Eye (tissue), 1 donor: ENCODE results near the gene EFCAB5.
A peak's percentile ranks its signal among the peaks of the same experiment; 100 is the strongest.
"Not testable (repeated sequence)": the region's sequence is repeated elsewhere in the genome, so short reads cannot be mapped to it uniquely, and the experiment has no call there.

Experiments used
- DNase-seq: peaks from one replicate; pipeline ENCODE4 v3.0.0-alpha.2; 2015

The EFCAB5 gene

GRCh38 chr17:29941334-29941733 lies at the start of gene EFCAB5:
Gene EFCAB5, plus strand, starts transcription at chr17:29941634. Its CDS starts 163 bp downstream, at chr17:29941797.
- no peak for DNase-seq

DNA sequence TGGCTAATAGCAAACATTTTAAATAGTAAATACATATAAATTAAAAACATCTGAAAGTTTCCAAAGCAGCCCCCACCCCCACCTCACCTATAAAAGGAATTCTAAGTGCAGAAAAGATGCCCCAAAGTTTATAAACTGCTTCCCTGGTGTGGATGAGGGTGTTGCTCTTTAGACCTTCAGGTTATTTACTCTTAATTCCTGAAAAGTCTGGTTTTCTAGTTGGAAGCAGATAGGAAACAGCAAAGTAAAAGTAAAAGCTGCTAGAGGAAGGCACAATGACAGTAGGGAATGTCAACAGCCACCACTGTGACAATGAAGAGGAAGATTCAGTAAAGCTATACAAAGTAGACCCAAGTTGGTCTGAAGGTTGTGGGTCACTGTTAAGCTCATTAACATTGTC lies 49.2 kb upstream of the EFCAB5 start:
- no peak for DNase-seq

- DNase-seq: not testable (repeated sequence)
These were observed 44.3 kb upstream of the EFCAB5 start for GRCh38 chr17:29897136-29897535.

GRCh38 chr17:29903471-29903870 lies 38.0 kb upstream of the EFCAB5 start:
- no peak for DNase-seq

GRCh38 chr17:29905086-29905878 lies 36.2 kb upstream of the EFCAB5 start:
- no peak for DNase-seq

DNA sequence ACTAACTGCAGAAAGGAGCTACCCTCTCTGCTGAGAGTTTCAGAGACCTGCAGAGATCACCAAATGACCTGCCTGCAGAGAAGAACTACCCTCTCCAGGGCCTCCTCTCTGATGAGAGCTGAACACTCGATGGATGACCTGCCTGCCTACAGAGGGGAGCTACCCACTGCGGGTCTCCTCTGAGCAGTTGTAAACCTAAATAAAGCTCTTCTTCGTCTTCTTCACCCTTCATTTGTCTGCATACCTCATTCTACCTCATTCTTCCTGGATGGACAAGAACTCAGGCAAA lies 35.6 kb upstream of the EFCAB5 start:
- DNase-seq: no peak

GRCh38 chr17:29906969-29907368 lies 34.5 kb upstream of the EFCAB5 start:
- DNase-seq: no peak

- DNase-seq: no peak
These were observed 32.0 kb upstream of the EFCAB5 start for GRCh38 chr17:29909236-29910003.

GRCh38 chr17:29911641-29912177 lies 29.7 kb upstream of the EFCAB5 start:
- DNase-seq: no peak

DNA sequence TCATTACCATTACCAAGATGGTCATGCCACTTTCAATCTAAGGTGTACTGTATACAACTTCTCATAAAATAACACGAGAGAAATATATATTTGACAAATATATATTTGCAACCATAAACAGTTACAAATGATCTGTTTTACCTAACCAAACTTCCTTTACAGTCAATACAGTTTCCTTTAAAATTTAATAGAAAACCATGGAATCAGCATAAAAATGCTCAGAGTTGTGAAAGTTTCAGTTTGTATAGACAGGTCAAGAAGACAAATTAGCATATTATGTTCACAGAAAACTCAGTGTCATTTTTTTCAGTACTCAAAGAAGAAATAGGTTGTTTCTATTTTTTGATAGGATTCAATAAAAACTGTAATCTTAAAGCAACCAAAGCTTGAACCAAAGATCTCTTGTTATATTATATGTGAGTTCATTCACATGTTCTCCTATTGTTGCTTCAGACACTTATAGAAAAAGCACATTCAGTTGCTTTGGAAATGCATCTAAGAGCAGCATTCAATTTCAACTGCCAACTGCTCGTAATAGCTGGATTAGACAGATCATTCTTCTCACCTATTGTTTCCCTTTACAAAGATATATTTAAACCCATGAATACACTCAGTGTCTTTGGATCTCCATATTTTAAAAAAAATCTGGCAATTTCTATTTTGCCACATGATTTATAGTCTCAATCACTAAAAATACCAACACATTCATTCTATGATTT lies 26.5 kb upstream of the EFCAB5 start:
- DNase-seq: no peak

DNA sequence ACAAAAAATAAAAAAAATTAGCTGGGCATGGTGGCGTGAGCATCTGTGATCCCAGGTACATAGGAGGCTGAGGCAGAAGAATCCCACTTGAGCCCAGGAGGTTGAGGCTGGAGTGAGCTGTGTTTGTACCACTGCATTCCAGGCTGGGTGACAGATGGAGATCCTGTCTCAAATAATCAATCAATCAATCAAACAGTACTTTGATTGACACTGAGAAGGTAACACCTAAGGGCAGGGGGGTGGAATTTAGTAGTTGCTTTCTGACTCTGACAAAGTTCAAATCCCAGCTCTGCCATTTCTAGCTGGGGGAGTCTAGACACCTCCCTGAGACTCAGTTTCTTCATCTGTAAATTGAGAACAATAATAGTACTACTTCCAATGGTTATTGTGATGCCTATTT lies 23.4 kb upstream of the EFCAB5 start:
- no peak for DNase-seq

- DNase-seq: no peak
These were observed 22.2 kb upstream of the EFCAB5 start for GRCh38 chr17:29918922-29919856.

- DNase-seq: no peak
These were observed 16.6 kb upstream of the EFCAB5 start for GRCh38 chr17:29924786-29925185.

DNA sequence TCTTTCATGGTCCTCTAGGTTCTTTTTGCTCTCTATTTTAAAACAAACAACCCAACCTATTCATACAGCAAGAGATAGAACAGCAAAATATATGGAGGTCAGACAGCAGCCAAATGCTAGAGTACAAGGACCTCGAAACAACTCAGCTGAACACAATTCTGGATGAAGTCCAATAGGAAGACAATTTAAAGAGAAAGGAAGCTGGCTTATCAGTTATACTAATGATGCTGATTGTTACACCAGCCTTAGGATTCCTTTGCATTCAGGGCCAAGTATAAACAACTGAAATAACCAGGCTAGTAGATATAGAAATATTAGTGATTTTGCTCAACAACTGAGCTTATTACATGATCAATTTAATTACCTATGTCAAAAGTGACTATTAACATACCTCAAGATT lies 13.9 kb upstream of the EFCAB5 start:
- no peak for DNase-seq

DNA sequence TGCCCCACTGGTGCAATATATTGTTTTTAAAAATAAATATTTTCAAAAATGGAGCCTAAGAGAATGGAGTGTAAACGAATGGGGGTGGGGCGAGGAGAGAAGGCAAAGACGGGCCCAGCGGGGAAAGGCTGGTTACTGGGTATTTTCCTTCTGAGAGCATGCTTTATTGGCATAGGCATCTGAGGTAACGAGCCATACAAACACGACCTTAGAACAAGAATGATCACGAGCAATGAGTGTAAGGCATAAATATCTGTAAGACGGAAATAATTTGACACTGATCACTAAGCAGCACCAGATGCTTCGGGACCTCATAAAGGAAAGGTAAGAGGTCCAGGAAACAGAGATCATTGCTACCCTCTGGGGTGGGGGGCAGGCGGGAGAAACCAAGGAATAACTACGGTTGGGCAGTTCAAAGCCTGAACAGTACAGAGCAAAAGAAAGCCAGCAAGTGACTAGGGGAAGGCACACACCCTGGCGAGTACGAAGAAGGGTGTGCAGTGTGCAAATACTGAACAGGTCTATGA lies 12.4 kb upstream of the EFCAB5 start:
- DNase-seq: no peak

- peak; percentile 95 for DNase-seq
These were observed 11.7 kb upstream of the EFCAB5 start, which contains the start of gene SSH2 for GRCh38 chr17:29929533-29930408. Gene SSH2, minus strand, starts transcription at chr17:29930228. Its CDS starts 228 bp downstream, at chr17:29930000.

DNA sequence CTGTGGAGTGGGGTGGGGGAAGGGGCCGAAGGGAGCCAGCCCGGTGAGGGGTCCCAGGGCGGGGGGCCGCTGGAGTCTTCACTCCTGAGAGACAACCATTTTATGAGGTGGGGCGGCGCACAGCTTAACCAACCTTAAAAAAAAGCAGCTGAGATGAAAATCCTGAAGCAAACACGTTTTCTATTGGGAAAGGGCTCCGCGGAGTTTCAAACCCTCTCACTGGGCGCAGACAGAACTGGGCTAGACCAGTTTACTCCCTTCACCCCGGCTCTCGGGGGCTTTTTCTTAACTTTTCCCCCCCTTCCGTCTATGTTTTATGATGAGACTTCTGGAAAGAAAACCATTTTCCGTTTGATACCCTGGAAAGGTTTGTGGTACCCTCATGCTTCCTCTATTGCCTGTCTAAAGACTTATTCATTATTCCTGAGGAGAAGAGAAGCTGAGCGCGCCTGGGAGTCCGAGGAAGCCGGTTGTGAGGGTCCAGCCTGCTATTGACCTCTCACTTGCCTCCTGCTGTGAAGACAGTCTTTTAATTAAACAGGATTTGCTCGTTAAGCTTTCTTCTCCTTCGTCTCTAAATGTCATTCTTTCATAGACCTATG lies 10.9 kb upstream of the EFCAB5 start:
- peak; percentile 83 for DNase-seq

DNA sequence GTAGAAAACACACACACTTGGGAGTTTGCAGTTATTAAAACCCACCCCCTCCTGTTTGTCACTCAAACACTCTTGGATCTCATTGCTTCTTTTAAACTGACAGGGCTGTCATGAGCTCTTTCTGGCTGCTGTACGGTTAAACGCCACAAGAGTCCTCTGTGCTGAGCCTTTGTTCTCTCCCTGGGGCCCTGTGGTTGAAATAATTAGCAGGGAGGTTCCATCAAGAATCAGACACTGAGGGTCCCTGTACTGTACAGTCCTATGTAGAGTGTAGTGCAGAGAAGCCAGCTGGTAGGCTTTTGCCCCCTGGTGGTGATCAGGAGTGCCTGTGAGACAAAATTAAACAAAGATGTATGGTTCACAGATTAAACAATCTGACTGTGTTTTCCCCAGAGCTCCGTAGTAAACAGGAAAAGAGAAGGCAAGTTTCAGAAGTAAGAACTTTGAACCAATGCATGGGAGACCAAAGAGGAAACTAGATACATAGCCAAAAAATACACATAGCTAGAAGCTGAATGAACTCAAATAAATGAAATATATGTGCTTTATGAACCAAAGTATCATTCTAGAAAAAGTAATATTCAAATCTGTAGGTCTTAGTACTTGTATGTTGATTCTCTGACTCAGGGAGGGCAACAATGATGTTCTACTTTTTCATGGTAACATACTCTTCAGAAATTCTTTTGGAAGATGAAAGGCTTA lies 10.1 kb upstream of the EFCAB5 start:
- peak; percentile 97 for DNase-seq

DNA sequence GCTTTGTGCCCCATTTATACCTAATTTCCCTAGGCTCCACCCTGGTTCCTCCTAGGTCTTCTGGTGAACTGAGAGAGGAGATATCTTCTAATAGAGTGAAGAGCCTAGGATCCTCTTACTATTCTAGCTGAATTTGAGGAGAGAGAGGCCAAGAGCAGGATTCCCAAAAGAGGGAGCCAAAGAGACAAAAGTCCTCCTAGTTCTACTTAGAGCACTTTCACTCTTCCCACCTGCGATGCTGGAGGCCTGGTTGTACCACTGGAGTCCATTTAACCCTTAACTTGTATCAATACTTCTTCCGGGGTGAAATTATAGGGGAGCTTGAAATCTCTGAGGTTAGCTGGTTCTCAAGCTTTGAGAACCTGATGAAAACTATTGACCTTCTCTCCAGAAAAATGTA lies 8.1 kb upstream of the EFCAB5 start:
- DNase-seq: no peak

DNA sequence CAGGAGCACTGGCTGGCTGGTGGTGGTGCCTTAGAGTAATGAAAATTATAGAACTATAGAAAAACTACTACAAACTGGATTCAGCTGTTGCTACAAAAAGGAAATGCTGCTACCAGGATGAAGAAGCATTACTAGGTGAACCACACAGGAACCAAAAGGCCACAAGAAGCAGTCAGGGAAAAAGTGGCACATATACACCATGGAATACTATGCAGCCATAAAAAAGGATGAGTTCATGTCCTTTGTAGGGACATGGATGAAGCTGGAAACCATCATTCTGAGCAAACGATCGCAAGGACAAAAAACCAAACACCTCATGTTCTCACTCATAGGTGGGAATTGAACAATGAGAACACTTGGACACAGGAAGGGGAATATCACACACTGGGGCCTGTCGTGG lies 5.5 kb upstream of the EFCAB5 start:
- DNase-seq: not testable (repeated sequence)
